ENCODE results near the gene TICAM1.
A peak's percentile ranks its signal among the peaks of the same experiment; 100 is the strongest.
"Not testable (repeated sequence)": the region's sequence is repeated elsewhere in the genome, so short reads cannot be mapped to it uniquely, and the experiment has no call there.

The TICAM1 gene

DNA sequence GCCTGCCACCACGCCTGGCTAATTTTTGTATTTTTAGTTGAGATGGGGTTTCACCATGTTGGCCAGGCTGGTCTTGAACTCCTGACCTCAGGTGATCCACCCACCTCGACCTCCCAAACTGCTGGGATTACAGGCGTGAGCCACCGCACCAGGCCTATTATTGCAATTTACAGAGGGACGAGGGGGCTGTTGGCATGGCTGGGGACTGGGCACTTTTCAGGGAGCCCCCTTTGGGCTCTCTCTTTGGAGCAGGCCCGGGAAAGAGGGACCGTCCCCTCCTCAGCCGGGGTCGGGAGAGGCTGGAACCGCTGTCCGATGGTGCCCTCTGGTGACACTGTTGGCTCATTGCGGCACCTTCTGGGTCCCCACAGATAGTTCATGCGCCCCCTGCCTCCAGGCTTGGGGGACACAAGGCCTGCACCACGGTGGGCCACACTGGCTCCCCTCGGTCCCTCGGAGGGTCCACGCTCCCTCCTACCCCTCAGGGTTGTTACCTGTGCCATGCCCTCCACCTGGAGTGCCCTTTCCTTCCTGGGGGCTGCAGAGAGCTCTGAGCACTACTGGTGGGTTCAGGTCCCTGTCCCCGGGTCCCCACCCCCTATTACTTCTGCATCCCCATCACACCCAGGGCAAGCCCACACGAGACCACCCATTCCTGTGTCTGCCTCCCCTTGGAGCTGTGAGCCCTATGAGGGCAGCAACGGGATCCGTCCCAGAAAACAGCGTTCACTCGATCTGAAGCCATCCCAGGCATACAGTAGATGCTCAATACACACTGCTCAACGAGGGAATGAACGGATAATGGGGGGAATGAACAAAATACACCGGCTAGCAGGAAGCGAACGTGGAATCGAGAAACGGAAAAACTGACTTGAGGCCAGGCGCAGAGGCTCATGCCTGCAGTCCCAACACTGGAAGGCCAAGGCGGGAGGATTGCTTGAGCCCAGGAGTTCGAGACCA lies 27.5 kb downstream of the TICAM1 start:
- no peak for DNase-seq

DNA sequence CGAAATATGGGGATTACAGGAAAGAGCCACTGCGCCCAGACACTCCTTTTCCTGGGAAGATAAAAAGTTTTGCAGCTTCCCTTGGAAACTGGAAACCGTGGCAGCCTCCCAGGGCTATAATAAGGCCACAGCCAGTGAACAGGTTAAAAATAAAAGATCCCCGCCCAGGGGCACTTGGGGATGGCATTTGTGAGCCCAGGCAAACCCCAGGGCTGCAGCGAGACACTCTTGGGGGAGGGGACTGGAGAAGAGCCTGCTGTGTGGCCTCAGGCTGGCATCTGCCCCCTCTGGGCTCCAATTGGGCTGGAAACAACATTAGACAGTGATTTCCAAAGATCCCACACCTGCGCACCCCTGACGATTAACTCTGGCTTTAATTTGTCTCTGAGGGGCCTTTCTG lies 28.8 kb downstream of the TICAM1 start:
- no peak for DNase-seq

DNA sequence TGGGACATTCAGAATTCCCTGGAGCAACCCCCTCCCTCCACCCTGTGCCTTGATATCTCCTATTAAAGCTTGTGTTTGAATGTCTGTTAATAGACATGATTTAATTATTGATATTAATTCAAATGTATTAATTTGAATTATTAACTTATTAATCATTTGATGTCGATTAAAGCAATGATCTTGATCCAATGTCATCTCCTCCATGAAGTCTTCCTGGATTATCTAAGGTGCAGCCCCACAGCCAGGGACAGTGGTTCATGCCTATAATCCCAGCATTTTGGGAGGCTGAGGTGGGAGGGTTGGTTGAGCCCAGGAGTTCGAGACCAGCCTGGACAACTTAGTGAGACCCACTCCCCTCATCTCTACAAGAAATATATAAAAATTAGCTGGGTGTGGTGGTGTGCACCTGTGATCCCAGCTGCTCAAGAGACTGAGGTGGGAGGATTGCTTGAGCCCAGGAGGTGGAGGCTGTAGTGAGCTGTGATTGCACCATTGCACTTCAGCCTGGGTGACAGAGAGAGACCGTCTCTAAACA lies 30.4 kb downstream of the TICAM1 start:
- DNase-seq = no peak

- DNase-seq = no peak
These were observed 30.9 kb downstream of the TICAM1 start for GRCh38 chr19:4800591-4801081.

DNA sequence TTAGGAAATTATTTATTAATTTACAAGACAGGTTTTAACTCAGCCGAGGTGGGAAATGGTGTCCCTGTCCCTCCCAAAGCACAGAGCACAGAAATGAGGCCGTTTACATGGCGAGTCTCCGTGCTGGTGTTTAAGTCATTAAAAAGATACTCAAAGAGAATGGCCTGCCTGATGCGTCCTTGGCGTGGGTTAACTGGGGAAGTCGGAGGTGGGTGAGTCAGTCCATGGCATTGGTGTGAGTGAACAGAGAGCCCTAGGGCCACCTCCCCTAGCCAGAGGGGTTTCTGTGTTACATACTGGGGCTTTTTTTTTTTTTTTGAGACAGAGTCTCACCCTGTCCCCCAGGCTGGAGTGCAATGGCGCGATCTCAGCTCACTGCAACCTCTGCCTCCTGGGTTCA lies 36.1 kb downstream of the TICAM1 start:
- DNase-seq = no peak

GRCh38 chr19:4794971-4795370 lies 36.5 kb downstream of the TICAM1 start:
- DNase-seq = no peak

- not testable (repeated sequence) for DNase-seq
These were observed 38.2 kb downstream of the TICAM1 start for GRCh38 chr19:4793278-4793677.

- not testable (repeated sequence) for DNase-seq
These were observed 38.7 kb downstream of the TICAM1 start for GRCh38 chr19:4792866-4793195.

DNA sequence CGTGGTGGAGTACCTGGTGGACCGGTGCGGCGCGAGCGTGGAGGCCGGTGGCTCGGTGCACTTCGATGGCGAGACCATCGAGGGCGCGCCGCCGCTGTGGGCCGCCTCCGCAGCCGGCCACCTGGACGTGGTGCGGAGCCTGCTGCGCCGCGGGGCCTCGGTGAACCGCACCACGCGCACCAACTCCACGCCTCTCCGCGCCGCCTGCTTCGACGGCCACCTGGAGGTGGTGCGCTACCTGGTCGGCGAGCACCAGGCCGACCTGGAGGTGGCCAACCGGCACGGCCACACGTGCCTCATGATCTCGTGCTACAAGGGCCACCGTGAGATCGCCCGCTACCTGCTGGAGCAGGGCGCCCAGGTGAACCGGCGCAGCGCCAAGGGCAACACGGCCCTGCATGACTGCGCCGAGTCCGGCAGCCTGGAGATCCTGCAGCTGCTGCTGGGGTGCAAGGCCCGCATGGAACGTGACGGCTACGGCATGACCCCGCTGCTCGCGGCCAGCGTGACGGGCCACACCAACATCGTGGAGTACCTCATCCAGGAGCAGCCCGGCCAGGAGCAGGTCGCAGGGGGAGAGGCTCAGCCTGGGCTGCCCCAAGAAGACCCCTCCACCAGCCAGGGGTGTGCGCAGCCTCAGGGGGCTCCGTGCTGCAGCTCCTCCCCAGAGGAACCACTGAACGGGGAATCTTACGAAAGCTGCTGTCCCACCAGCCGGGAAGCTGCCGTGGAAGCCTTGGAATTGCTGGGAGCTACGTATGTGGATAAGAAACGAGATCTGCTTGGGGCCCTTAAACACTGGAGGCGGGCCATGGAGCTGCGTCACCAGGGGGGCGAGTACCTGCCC lies 39.3 kb downstream of the TICAM1 start:
- DNase-seq = not testable (repeated sequence)

DNA sequence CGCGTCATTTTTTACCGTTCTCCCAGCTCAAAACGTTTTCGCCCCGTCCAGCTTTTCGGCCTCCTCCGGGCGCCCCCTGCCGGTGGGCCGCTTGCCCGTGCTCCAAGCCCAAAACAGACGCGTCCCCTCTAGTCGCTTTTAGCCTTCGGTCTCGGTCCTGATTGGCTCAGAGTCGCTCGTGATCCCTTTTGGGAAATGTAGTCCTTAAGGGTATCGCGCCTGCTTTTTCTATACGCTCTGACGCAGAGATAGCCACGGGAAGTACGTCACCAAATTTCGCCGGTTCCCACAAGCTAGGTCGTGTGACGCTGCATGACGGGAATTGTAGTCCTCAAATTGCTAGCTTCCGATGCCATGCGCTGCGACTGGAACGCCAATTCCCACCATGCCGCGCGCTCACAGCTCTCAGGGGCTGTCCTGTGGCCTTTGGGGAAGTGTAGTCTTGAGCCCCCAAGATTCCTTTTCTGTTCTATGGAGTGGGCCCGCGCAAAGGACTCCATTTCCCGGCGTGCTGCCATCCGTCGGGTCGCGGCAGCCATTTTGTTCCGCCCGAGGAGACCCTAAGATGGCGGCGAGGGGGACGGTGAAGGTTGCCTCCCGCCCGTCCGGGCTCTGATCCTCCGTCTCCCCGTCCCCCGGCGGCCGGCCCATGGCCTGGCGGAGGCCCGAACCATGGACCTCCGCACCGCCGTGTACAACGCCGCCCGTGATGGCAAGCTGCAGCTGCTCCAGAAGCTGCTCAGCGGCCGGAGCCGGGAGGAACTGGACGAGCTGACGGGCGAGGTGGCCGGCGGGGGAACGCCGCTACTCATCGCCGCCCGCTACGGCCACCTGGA lies 40.1 kb downstream of the TICAM1 start, which contains the start of gene FEM1A:
Gene FEM1A (plus strand): TSS at position 552 of the 836 bp plus-strand sequence. CDS start 121 bp downstream, at position 673.
- DNase-seq = peak; percentile 100

- DNase-seq = not testable (repeated sequence)
These were observed 45.0 kb downstream of the TICAM1 start for GRCh38 chr19:4786412-4787016.

- no peak for DNase-seq
These were observed 49.7 kb downstream of the TICAM1 start for GRCh38 chr19:4781801-4782200.

DNA sequence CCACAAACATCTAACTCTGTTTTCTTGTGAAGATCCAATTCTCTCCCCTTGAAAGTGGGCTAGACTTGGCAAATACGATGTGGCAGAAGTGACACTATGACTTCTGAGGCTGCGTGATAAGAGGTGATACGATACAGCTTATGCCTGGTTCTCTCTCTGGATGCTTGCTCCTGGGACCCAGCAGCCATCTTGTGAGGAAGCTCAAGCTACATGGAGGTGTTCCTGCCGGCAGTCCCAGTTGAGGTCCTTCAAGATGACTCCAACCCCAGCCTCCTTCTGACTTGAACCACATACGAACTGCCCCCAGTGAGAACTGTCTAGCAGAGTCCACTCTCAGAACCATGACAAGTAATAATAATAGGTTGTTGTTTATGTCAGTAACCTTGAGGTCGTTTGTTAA lies 50.7 kb downstream of the TICAM1 start:
- DNase-seq = no peak

DNA sequence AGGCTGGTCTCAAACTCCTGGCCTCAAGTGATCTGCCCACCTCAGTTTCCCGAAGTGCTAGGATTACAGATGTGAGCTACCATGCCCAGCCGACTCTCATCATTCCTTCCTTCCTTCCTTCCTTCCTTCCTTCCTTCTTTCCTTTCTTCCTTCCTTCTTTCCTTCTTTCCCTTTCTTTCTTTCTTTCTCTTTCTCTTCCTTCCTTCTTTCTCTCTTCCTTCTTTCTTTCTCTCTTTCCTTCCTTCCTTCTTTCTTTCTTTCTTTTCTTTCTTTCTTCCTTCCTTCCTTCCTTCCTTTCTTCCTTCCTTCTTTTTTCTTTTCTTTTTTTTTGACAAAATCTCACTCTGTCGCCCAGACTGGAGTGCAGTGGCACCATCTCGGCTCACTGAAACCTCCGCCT lies 53.4 kb downstream of the TICAM1 start:
- DNase-seq = not testable (repeated sequence)

DNA sequence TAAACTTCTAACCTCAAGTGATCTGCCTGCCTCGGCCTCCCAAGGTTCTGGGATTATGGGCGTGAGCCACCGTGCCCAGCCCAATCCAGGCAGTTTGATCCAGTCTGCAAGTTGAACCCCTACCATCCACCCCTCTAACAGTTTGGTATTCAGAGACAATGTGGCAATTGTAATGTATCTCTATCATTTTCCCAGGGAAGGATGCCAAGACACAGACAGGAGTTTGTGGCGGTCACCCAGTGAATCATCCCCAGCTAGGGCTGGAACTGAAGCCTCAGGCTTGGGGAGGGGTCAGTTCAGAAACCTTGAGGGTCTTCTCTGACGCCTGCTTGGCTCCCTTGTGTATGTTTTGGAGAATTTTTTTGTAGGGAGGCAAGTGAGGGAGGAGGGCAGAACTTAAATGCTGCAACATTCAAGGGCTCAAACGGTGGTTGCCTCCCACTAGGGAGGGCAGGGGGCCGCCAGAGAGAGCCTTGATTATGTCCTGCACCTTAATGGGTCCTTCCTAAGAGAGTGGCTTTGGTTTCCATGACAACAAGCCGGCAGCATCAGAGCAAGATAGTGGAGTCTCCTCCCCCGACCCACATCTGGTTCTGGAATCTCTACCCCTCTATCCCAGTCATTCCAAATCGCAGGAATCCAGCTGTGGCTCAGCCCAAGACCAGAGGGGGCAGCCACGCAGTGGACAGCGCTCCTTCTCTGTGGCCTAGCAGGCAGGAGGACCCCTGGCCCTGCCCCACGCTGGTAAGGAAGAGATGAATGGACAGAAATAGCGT lies 54.9 kb downstream of the TICAM1 start:
- DNase-seq = no peak

- no peak for DNase-seq
These were observed 55.8 kb downstream of the TICAM1 start for GRCh38 chr19:4775627-4776152.

DNA sequence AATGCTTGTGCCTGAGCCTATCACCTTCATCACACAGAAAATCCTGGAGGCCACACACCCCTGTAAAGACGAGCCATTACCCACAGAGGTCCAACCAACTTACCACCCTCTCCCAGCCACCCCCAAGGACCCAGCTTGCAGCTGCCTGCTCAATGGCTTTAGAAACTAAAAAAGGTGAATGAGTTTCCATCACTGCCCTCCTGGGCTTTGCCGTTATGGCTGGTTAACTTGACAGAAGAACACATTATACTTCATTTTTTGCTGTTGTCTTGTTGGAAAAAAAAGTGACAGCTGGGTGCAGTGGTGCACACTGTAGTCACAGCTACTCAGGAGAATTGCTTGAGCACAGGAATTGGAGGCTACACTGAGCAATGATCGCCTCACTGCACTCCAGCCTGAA lies 57.4 kb downstream of the TICAM1 start:
- no peak for DNase-seq

DNA sequence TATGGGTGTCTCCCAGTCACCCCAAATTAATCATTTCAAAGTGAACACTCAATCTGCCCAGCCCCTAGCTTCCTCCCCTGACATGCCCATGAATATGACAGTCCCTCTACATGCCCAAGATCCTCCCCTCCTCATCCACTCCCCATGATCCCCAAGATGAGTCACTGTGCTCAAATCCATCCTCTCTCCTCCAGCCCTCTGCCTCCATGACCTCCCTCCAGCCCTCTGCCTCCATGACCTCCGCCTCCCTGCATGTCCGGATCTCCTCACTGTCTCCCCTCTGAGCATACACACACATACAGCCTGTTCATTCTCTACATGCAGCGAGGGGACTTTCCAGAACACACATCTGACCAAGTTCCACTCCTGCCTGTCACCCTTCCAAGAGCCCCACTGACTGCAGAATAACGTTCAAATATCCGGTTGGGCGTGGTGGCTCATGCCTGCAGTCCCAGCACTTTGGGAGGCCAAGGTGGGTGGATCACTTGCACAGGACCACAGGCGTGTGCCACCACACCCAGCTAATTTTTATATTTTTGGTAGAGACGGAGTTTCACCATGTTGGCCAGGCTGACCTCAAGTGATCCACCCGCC lies 58.4 kb downstream of the TICAM1 start:
- no peak for DNase-seq

- DNase-seq = no peak
These were observed 58.9 kb downstream of the TICAM1 start for GRCh38 chr19:4772566-4772965.
